ENCODE results near the gene ADAM11. TPM values are rescaled to one million over a fixed set of nuclear protein-coding genes. Genes with fewer than 3 reads are reported as not detected.

The ADAM11 gene
- total RNA-seq, 4 donors from 2014 or later: 0.42 to 3.9 (median 1.6) TPM

GRCh38 chr17:44759086-44759915, 513 bp downstream of the ADAM11 start:
- DNase-seq (ENCODE audit: low spot score in 2 of 2): no peak
- Histone ChIP-seq H3K9me3 (peaks cover 0 to 4% (median 0%) of the 10 kb centered on the region in 4 donors), H3K27ac (no peak overlapping the region), H3K27me3 (peaks cover 0 to 41% of the 10 kb centered on the region in 2 donors), H3K36me3 (no peaks in the 10 kb centered on the region), H3K4me3 (peak overlapping the region; percentile 14 to 57 (median 32)), H3K4me1 (peaks cover 0 to 16% (median 9%) of the 10 kb centered on the region in 4 donors)
- 1 to 8% methylated on average over 22 to 41 of the region's 60 CpGs for WGBS, 2 donors
- no peak for TF ChIP-seq POLR2A (IDR thresholded peaks at IDR 0.05)
- TF ChIP-seq EP300 (IDR thresholded peaks at IDR 0.05): no peak
- TF ChIP-seq CTCF (IDR thresholded peaks at IDR 0.05): no peak

GRCh38 chr17:44759916-44760243, 1.1 kb downstream of the ADAM11 start:
- peaks cover 0 to 4% (median 0%) of the 10 kb centered on the region in 4 donors for H3K9me3 ChIP-seq
- no peak for TF ChIP-seq CTCF (IDR thresholded peaks at IDR 0.05)
- no peak for TF ChIP-seq POLR2A (IDR thresholded peaks at IDR 0.05)
- TF ChIP-seq EP300 (IDR thresholded peaks at IDR 0.05): no peak
- WGBS, 2 donors: 67 to 80% methylated on average over 1 to 3 of the region's 3 CpGs
- H3K4me1 ChIP-seq: peaks cover 0 to 16% (median 9%) of the 10 kb centered on the region in 4 donors
- no peaks in the 10 kb centered on the region for H3K36me3 ChIP-seq
- no peak overlapping the region for H3K27ac ChIP-seq
- peaks cover 0 to 41% of the 10 kb centered on the region in 2 donors for H3K27me3 ChIP-seq
- H3K4me3 ChIP-seq: no peak overlapping the region
- no peak for DNase-seq (ENCODE audit: low spot score in 2 of 2)

GRCh38 chr17:44760474-44761308, 1.9 kb downstream of the ADAM11 start:
- Histone ChIP-seq H3K4me3 (no peak overlapping the region), H3K36me3 (no peaks in the 10 kb centered on the region), H3K27ac (no peak overlapping the region), H3K9me3 (peaks cover 0 to 4% (median 0%) of the 10 kb centered on the region in 4 donors), H3K4me1 (peaks cover 0 to 16% (median 9%) of the 10 kb centered on the region in 4 donors), H3K27me3 (peaks cover 0 to 41% of the 10 kb centered on the region in 2 donors)
- 71 to 79% methylated on average over 13 of the region's 13 CpGs for WGBS, 2 donors
- TF ChIP-seq EP300 (IDR thresholded peaks at IDR 0.05) (no peak), CTCF (IDR thresholded peaks at IDR 0.05) (no peak), POLR2A (IDR thresholded peaks at IDR 0.05) (no peak)
- DNase-seq (ENCODE audit: low spot score in 2 of 2): no peak

- WGBS, 2 donors: 76 to 78% methylated on average over 17 of the region's 17 CpGs
- Histone ChIP-seq H3K4me3 (no peak overlapping the region), H3K4me1 (peaks cover 0 to 16% (median 9%) of the 10 kb centered on the region in 4 donors), H3K27me3 (peaks cover 0 to 41% of the 10 kb centered on the region in 2 donors), H3K9me3 (no peaks in the 10 kb centered on the region), H3K27ac (no peak overlapping the region), H3K36me3 (no peaks in the 10 kb centered on the region)
- DNase-seq (ENCODE audit: low spot score in 2 of 2): no peak
- TF ChIP-seq POLR2A (IDR thresholded peaks at IDR 0.05): no peak
- TF ChIP-seq CTCF (IDR thresholded peaks at IDR 0.05): no peak
- no peak for TF ChIP-seq EP300 (IDR thresholded peaks at IDR 0.05)
Measured at GRCh38 chr17:44761932-44762810, 3.4 kb downstream of the ADAM11 start.

Measured in tibial nerve (tissue), 4 donors.